ENCODE data around the gene LMTK3.

GRCh38 chr19:48524221-48524620 is 12.6 kb upstream of the LMTK3 start:
- TF ChIP-seq CTCF (IDR thresholded peaks at IDR 0.05; ENCODE audit: low read depth, low read length, poor library complexity, severe bottlenecking) (no peak), EZH2phosphoT487 (IDR thresholded peaks at IDR 0.05; ENCODE audit: borderline replicate concordance, low read length) (no peak)
